Trophoblast cell (in vitro differentiated cells and primary cell): ENCODE results near the gene NPHP4.

Source experiments
- DNase-seq, 2 donors: peaks; one replicate each; pipeline ENCODE4 v3.0.0-alpha.2; 2016
- H2AFZ ChIP-seq: 2 replicates; pipeline ENCODE4 v1.6.1; 2013; ENCODE audit warnings: low read length, moderate library complexity, mild to moderate bottlenecking; ENCODE audit not compliant: insufficient read depth, poor library complexity
- H2AK5ac ChIP-seq: 2 replicates; pipeline ENCODE4 v1.6.1; 2013; ENCODE audit warnings: mild to moderate bottlenecking, low read length
- H2BK120ac ChIP-seq: 2 replicates; pipeline ENCODE4 v1.6.1; 2013; ENCODE audit warnings: low read length, mild to moderate bottlenecking, moderate library complexity; ENCODE audit not compliant: insufficient read depth, poor library complexity
- H2BK12ac ChIP-seq: 2 replicates; pipeline ENCODE4 v1.6.1; 2013; ENCODE audit warnings: mild to moderate bottlenecking, low read length, moderate library complexity
- H2BK5ac ChIP-seq: 2 replicates; pipeline ENCODE4 v1.6.1; 2013; ENCODE audit warnings: low read length, low read depth, moderate library complexity, mild to moderate bottlenecking; ENCODE audit not compliant: poor library complexity
- H3K14ac ChIP-seq: 2 replicates; pipeline ENCODE4 v1.6.1; 2013; ENCODE audit warnings: mild to moderate bottlenecking, low read length
- H3K18ac ChIP-seq: 2 replicates; pipeline ENCODE4 v1.6.1; 2013; ENCODE audit warnings: mild to moderate bottlenecking, low read length
- H3K23ac ChIP-seq: 2 replicates; pipeline ENCODE4 v1.6.1; 2013; ENCODE audit warnings: low read length
- H3K27ac ChIP-seq: 2 replicates; pipeline ENCODE4 v1.5.1; 2013; ENCODE audit warnings: low read depth, mild to moderate bottlenecking, inconsistent platforms, low read length, moderate library complexity
- H3K27me3 ChIP-seq: 2 replicates; pipeline ENCODE4 v1.6.1; 2013; ENCODE audit warnings: inconsistent platforms, mild to moderate bottlenecking, low read length, moderate library complexity; ENCODE audit not compliant: insufficient read depth
- H3K36me3 ChIP-seq, 2 experiments: 1 replicate in 1 of 2; 2 replicates in 1 of 2; pipeline ENCODE4 v1.6.1; 2013; ENCODE audit warnings: low read length in 2 of 2, mild to moderate bottlenecking in 2 of 2, moderate library complexity in 1 of 2; ENCODE audit not compliant: insufficient read depth in 2 of 2, control insufficient read depth in 1 of 2
- H3K4ac ChIP-seq: 2 replicates; pipeline ENCODE4 v1.6.1; 2013; ENCODE audit warnings: low read depth, mild to moderate bottlenecking, low read length, moderate library complexity
- H3K4me1 ChIP-seq, 2 experiments: 1 replicate in 1 of 2; 2 replicates in 1 of 2; pipeline ENCODE4 v1.6.1; 2013; ENCODE audit warnings: low read length in 2 of 2, mild to moderate bottlenecking in 2 of 2, moderate library complexity in 1 of 2; ENCODE audit not compliant: insufficient read depth in 2 of 2, control insufficient read depth in 1 of 2
- H3K4me2 ChIP-seq: 2 replicates; pipeline ENCODE4 v1.6.1; 2013; ENCODE audit warnings: inconsistent platforms, mild to moderate bottlenecking, low read length, moderate library complexity
- H3K4me3 ChIP-seq: 2 replicates; pipeline ENCODE4 v1.5.1; 2013; ENCODE audit warnings: mild to moderate bottlenecking, low read depth, low read length, inconsistent platforms
- H3K79me1 ChIP-seq: one replicate; pipeline ENCODE4 v1.6.1; 2013; ENCODE audit warnings: low read length
- H3K79me2 ChIP-seq: 2 replicates; pipeline ENCODE4 v1.6.1; 2013; ENCODE audit warnings: low read length, mild to moderate bottlenecking; ENCODE audit not compliant: control insufficient read depth, insufficient read depth, poor library complexity
- H3K9ac ChIP-seq: 2 replicates; pipeline ENCODE4 v1.6.1; 2013; ENCODE audit warnings: mild to moderate bottlenecking, low read length
- H3K9me3 ChIP-seq: 2 replicates; pipeline ENCODE4 v1.6.1; 2013; ENCODE audit warnings: low read depth, mild to moderate bottlenecking, control low read depth, inconsistent platforms, low read length; ENCODE audit not compliant: insufficient read depth
- H4K12ac ChIP-seq: 2 replicates; pipeline ENCODE4 v1.6.1; 2013; ENCODE audit warnings: low read depth, mild to moderate bottlenecking, low read length, moderate library complexity
- H4K8ac ChIP-seq: 2 replicates; pipeline ENCODE4 v1.6.1; 2013; ENCODE audit warnings: low read depth, mild to moderate bottlenecking, low read length, moderate library complexity
- H4K91ac ChIP-seq: one replicate; pipeline ENCODE4 v1.6.1; 2013; ENCODE audit warnings: low read depth, mild to moderate bottlenecking, low read length, moderate library complexity
- WGBS: extraction: QIAGEN DNeasy Blood & Tissue Kit; methylation state at CpG from one replicate; pipeline ENCODE4 v1.1.7; 2013; ENCODE audit warnings: missing lambda C conversion rate; ENCODE audit not compliant: insufficient read length, insufficient coverage; ENCODE audit errors: extremely low coverage; 5-methylcytosine and 5-hydroxymethylcytosine counted together

The NPHP4 gene

GRCh38 chr1:5935026-5935425 lies 57.2 kb downstream of the NPHP4 start:
- Histone ChIP-seq H3K4me3 (no peak overlapping the region), H3K4me1 (peaks cover 4% of the 10 kb centered on the region in 2 experiments), H3K27ac (no peak overlapping the region), H3K9me3 (peaks cover 3% of the 10 kb centered on the region), H3K79me2 (no peaks in the 10 kb centered on the region), H2BK5ac (no peak overlapping the region), H2BK12ac (no peak overlapping the region), H3K23ac (no peak overlapping the region), H3K36me3 (no peaks in the 10 kb centered on the region), H3K9ac (no peak overlapping the region), H3K4ac (no peak overlapping the region), H2AFZ (no peak overlapping the region), H2AK5ac (no peak overlapping the region), H4K12ac (no peak overlapping the region), H2BK120ac (no peak overlapping the region), H3K14ac (no peak overlapping the region), H3K4me2 (no peak overlapping the region), H4K8ac (no peak overlapping the region), H4K91ac (no peak overlapping the region), H3K79me1 (no peaks in the 10 kb centered on the region), H3K27me3 (no peaks in the 10 kb centered on the region), H3K18ac (no peak overlapping the region)
- 100% methylated on average over 2 of the region's 6 CpGs for WGBS
- DNase-seq, result no peak

GRCh38 chr1:5934058-5934884 lies 58.0 kb downstream of the NPHP4 start:
- H3K14ac ChIP-seq, result no peak overlapping the region
- no peaks in the 10 kb centered on the region for H3K27me3 ChIP-seq
- peak overlapping the region; percentile 29 for H3K4me3 ChIP-seq
- no peak overlapping the region for H2BK120ac ChIP-seq
- no peak overlapping the region for H4K8ac ChIP-seq
- peaks cover 3% of the 10 kb centered on the region for H3K9me3 ChIP-seq
- H3K23ac ChIP-seq, result no peak overlapping the region
- H3K4me2 ChIP-seq, result no peak overlapping the region
- no peaks in the 10 kb centered on the region for H3K79me1 ChIP-seq
- no peak overlapping the region for H2AK5ac ChIP-seq
- H2BK5ac ChIP-seq, result no peak overlapping the region
- H4K12ac ChIP-seq, result no peak overlapping the region
- no peaks in the 10 kb centered on the region for H3K36me3 ChIP-seq
- no peak for DNase-seq
- no peaks in the 10 kb centered on the region for H3K79me2 ChIP-seq
- peaks cover 4% of the 10 kb centered on the region in 2 experiments for H3K4me1 ChIP-seq
- H2AFZ ChIP-seq, result no peak overlapping the region
- H3K9ac ChIP-seq, result no peak overlapping the region
- no peak overlapping the region for H3K18ac ChIP-seq
- no peak overlapping the region for H4K91ac ChIP-seq
- no peak overlapping the region for H3K27ac ChIP-seq
- no peak overlapping the region for H3K4ac ChIP-seq
- no CpG with 5 or more reads among the region's 20 CpGs for WGBS
- no peak overlapping the region for H2BK12ac ChIP-seq

GRCh38 chr1:5933676-5934057 lies 58.6 kb downstream of the NPHP4 start:
- no CpG with 5 or more reads among the region's 7 CpGs for WGBS
- no peak overlapping the region for H4K12ac ChIP-seq
- peaks cover 3% of the 10 kb centered on the region for H3K9me3 ChIP-seq
- no peak overlapping the region for H4K91ac ChIP-seq
- no peaks in the 10 kb centered on the region for H3K79me2 ChIP-seq
- no peak overlapping the region for H2BK12ac ChIP-seq
- H3K36me3 ChIP-seq, result no peaks in the 10 kb centered on the region
- H2BK5ac ChIP-seq, result no peak overlapping the region
- no peak overlapping the region for H3K27ac ChIP-seq
- no peaks in the 10 kb centered on the region for H3K27me3 ChIP-seq
- no peak overlapping the region for H3K4me3 ChIP-seq
- no peak overlapping the region for H3K4ac ChIP-seq
- DNase-seq, result no peak
- no peak overlapping the region for H3K14ac ChIP-seq
- H3K4me2 ChIP-seq, result no peak overlapping the region
- H3K23ac ChIP-seq, result no peak overlapping the region
- no peak overlapping the region for H4K8ac ChIP-seq
- no peak overlapping the region for H3K18ac ChIP-seq
- no peak overlapping the region for H3K9ac ChIP-seq
- peaks cover 4% of the 10 kb centered on the region in 2 experiments for H3K4me1 ChIP-seq
- H2AFZ ChIP-seq, result no peak overlapping the region
- no peaks in the 10 kb centered on the region for H3K79me1 ChIP-seq
- no peak overlapping the region for H2AK5ac ChIP-seq
- no peak overlapping the region for H2BK120ac ChIP-seq

- Histone ChIP-seq H2BK12ac (no peak overlapping the region), H4K91ac (no peak overlapping the region), H3K4me3 (no peak overlapping the region), H2BK120ac (no peak overlapping the region), H2BK5ac (no peak overlapping the region), H3K79me1 (no peaks in the 10 kb centered on the region), H3K79me2 (no peaks in the 10 kb centered on the region), H3K27me3 (no peaks in the 10 kb centered on the region), H2AK5ac (no peak overlapping the region), H3K4me2 (no peak overlapping the region), H2AFZ (no peak overlapping the region), H4K12ac (no peak overlapping the region), H4K8ac (no peak overlapping the region), H3K36me3 (no peaks in the 10 kb centered on the region), H3K18ac (no peak overlapping the region), H3K9ac (no peak overlapping the region), H3K14ac (no peak overlapping the region), H3K23ac (no peak overlapping the region), H3K27ac (no peak overlapping the region), H3K4ac (no peak overlapping the region), H3K9me3 (peaks cover 3% of the 10 kb centered on the region), H3K4me1 (peaks cover under 1% of the 10 kb centered on the region in 2 experiments)
- DNase-seq, result no peak
- no CpG with 5 or more reads among the region's 6 CpGs for WGBS
Measured at GRCh38 chr1:5933050-5933449, 59.2 kb downstream of the NPHP4 start.
